SK-N-MC (cell line): Measurements from ENCODE around the gene FUT9.

Experiments
- DNase-seq: peaks from one replicate; pipeline ENCODE4 v3.0.0-alpha.2; 2011; ENCODE audit warnings: low read depth, low spot score
- H3K27ac ChIP-seq: fragments of 200-600 bp; sonication (generic); 2 replicates; pipeline ENCODE4 v1.5.1; 2016; ENCODE audit warnings: mixed run types
- H3K36me3 ChIP-seq: fragments of 200-600 bp; sonication (generic); 2 replicates; pipeline ENCODE4 v1.6.1; 2017; ENCODE audit warnings: antibody characterized with exemption, low read length, mixed read lengths; ENCODE audit not compliant: insufficient read depth
- H3K4me3 ChIP-seq: fragments of 200-600 bp; sonication (generic); 2 replicates; pipeline ENCODE4 v1.5.1; 2016
- H3K9ac ChIP-seq: fragments of 200-600 bp; sonication (generic); 2 replicates; pipeline ENCODE4 v1.8.0; 2017; ENCODE audit warnings: mixed run types, mixed read lengths; ENCODE audit not compliant: insufficient read length
- H3K9me3 ChIP-seq: fragments of 200-600 bp; sonication (generic); 2 replicates; pipeline ENCODE4 v1.6.1; 2017; ENCODE audit warnings: low read depth, mild to moderate bottlenecking, antibody characterized with exemption, low read length, moderate library complexity, mixed read lengths
- EZH2 ChIP-seq: fragments of 200-600 bp; sonication (generic); IDR thresholded peaks from one replicate; pipeline ENCODE4 v1.6.1; 2017; ENCODE audit warnings: antibody characterized with exemption
- FOXP2 ChIP-seq: optimal IDR thresholded peaks from 2 replicates; pipeline ENCODE3; 2011; ENCODE audit warnings: mild to moderate bottlenecking, moderate library complexity; ENCODE audit not compliant: insufficient read depth; ENCODE audit errors: extremely low read length, control extremely low read depth
- POLR2AphosphoS5 ChIP-seq: IDR thresholded peaks from 2 replicates; pipeline ENCODE4 v1.6.1; 2012; ENCODE audit warnings: mild to moderate bottlenecking, low read depth, low read length, borderline replicate concordance

FUT9 gene

DNA sequence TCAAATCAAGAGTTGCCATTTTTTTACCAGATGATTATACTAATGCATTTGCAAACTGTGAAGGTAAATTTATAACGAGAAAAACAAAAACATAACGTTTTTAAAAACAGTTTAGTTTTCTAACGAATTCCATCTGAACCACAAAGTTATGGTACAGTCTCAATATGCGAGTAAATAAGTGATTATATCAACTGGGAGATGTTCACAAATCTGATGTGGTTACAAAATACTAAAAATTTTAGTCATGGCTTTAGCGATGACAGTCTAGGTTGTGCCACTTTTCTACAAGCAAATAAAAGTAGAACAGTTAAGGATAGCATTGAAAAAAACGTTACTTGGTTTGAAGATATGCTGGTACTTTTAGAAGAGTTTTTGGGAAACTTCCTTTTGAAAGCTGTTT is 186.8 kb downstream of the FUT9 start:
- Histone ChIP-seq H3K9ac (no peak overlapping the region), H3K36me3 (no peaks in the 10 kb centered on the region), H3K4me3 (no peak overlapping the region), H3K27ac (no peak overlapping the region), H3K9me3 (no peaks in the 10 kb centered on the region)
- no peak for DNase-seq
- TF ChIP-seq EZH2, result no peak
- TF ChIP-seq FOXP2, result no peak
- TF ChIP-seq POLR2AphosphoS5, result no peak

GRCh38 chr6:96211341-96211740 is 195.6 kb downstream of the FUT9 start:
- Histone ChIP-seq H3K27ac (no peak overlapping the region), H3K9ac (no peak overlapping the region), H3K9me3 (no peaks in the 10 kb centered on the region), H3K36me3 (no peaks in the 10 kb centered on the region), H3K4me3 (no peak overlapping the region)
- no peak for TF ChIP-seq FOXP2
- TF ChIP-seq EZH2, result no peak
- TF ChIP-seq POLR2AphosphoS5, result no peak
- DNase-seq, result no peak

DNA sequence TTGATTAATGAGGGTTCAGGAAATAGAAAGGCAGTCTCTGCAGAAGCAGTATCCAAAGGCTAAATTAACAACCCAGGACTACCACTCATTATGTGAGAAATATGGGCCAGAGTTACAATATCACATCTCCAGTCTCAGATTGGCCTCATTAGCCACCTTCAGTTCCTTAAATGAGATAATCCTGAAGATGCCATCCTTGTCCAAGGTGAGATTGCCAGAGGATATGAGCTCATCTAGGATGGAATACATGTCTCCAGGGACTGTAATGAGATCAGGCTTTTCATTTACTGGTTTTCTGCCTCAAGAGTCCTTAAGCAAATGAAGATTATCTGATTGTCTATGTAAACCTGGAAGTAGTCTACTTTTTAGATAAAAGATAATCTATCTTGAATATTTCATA is 196.3 kb downstream of the FUT9 start:
- TF ChIP-seq FOXP2, result no peak
- no peak for TF ChIP-seq EZH2
- TF ChIP-seq POLR2AphosphoS5, result no peak
- H3K27ac ChIP-seq, result no peak overlapping the region
- H3K4me3 ChIP-seq, result no peak overlapping the region
- no peaks in the 10 kb centered on the region for H3K9me3 ChIP-seq
- no peaks in the 10 kb centered on the region for H3K36me3 ChIP-seq
- no peak for DNase-seq
- H3K9ac ChIP-seq, result no peak overlapping the region

DNA sequence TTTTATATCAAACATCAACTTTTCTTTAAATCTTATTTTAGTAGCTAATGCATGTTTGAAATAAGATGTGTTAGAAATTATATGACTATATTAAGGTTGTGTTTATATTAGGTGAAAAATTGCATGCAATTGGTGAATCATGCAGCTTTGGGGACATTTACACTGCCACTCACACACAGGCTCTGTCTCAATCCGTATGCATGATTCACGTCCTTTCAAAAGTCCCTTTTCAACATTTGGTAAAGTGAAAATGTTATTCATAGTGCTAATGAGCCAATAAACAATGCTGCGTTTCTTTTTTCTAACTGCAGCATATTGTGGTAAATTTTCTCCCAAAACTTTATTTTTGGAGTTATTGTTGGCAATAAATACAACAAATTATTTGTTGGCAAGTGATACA is 198.0 kb downstream of the FUT9 start:
- TF ChIP-seq POLR2AphosphoS5, result no peak
- TF ChIP-seq FOXP2, result no peak
- TF ChIP-seq EZH2, result no peak
- no peak for DNase-seq
- no peak overlapping the region for H3K4me3 ChIP-seq
- no peaks in the 10 kb centered on the region for H3K36me3 ChIP-seq
- no peak overlapping the region for H3K27ac ChIP-seq
- no peak overlapping the region for H3K9ac ChIP-seq
- H3K9me3 ChIP-seq, result no peaks in the 10 kb centered on the region

GRCh38 chr6:96223695-96224094 is 207.9 kb downstream of the FUT9 start:
- no peak for TF ChIP-seq EZH2
- no peaks in the 10 kb centered on the region for H3K9me3 ChIP-seq
- H3K9ac ChIP-seq, result no peak overlapping the region
- no peak for DNase-seq
- H3K4me3 ChIP-seq, result no peak overlapping the region
- H3K36me3 ChIP-seq, result no peaks in the 10 kb centered on the region
- no peak overlapping the region for H3K27ac ChIP-seq

DNA sequence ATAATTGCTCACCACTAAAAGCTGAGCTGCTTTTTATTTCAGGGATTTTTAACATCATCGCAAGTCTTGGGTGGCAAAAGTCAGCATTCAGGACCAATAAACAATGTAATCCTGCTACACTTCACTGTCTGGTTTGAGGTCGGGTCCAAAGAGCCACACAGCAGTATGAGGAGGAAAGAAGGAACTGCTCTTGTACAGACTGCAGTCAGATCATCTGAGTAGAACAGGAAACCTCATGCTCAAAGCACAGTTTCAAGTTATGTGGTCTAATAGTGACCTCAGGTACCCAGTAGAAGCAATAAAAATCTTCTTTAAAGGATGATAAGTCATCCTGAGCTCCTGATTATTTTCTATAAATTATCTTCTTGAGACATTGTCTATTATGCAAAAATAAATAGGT is 211.4 kb downstream of the FUT9 start:
- no peak for TF ChIP-seq POLR2AphosphoS5
- no peak for TF ChIP-seq EZH2
- TF ChIP-seq FOXP2, result no peak
- Histone ChIP-seq H3K9ac (no peak overlapping the region), H3K36me3 (no peaks in the 10 kb centered on the region), H3K9me3 (no peaks in the 10 kb centered on the region), H3K4me3 (no peak overlapping the region), H3K27ac (no peak overlapping the region)
- DNase-seq, result no peak

DNA sequence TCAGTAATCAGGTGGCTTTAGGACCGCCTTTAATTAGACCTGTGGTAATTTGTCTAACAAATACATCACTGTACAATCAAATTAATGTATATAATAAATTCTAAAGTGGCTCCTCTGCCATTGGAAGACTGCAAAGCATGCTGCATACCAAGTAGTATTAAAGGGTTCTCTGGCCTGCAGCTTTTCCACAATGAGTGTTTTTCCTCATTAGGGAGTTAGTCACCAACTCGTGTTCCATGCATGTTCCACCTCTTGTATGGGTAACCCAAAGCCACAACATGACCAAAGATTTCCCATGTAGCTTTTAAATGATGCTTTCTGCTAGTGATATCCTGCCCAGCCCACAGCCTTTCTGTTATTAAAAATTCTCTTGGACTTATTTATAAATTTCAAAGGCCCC is 218.7 kb downstream of the FUT9 start:
- Histone ChIP-seq H3K9ac (no peak overlapping the region), H3K27ac (no peak overlapping the region), H3K9me3 (no peaks in the 10 kb centered on the region), H3K4me3 (no peak overlapping the region), H3K36me3 (no peaks in the 10 kb centered on the region)
- TF ChIP-seq POLR2AphosphoS5, result no peak
- no peak for TF ChIP-seq EZH2
- no peak for TF ChIP-seq FOXP2
- no peak for DNase-seq

DNA sequence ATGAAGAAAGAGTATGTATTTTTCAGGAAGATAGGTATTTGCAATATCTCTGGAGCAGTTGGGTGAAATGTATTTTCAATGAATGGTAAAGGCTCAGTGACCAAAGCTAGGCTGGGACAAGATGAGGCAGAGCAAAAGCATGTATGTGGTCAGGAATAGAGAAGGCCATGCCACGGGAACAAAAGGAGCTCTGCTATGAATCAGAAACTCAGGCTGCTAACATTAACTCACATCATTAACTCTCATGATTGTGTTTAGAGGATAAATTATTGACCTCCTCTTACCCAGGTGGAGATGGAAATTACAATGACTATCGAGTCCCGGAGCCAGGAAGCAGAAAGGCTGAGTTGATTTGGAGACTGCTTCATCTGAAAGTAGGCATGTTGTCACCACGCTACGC is 220.2 kb downstream of the FUT9 start:
- TF ChIP-seq POLR2AphosphoS5 (no peak), EZH2 (no peak), FOXP2 (no peak)
- Histone ChIP-seq H3K9ac (no peak overlapping the region), H3K4me3 (no peak overlapping the region), H3K27ac (no peak overlapping the region), H3K9me3 (no peaks in the 10 kb centered on the region), H3K36me3 (no peaks in the 10 kb centered on the region)
- DNase-seq, result no peak

DNA sequence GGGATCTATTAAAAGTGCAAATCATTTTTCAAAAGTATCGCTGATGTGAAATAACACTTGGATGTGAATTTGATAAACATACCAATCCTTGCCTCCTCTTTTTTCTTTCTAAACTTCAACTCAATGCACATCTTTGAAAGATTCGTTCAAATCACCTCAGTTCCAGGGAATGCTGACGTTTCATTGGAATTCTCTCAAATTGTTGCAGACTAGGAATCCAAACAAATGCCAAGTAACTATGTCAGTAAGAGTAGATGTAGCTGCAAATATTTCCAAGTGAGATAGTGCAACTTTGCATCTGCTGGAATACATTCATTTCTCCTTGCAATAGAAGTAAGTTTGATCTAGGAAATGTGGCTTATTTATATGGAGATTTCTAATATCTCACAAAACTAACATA is 220.7 kb downstream of the FUT9 start:
- no peak overlapping the region for H3K9ac ChIP-seq
- no peak overlapping the region for H3K4me3 ChIP-seq
- H3K36me3 ChIP-seq, result no peaks in the 10 kb centered on the region
- no peaks in the 10 kb centered on the region for H3K9me3 ChIP-seq
- no peak for TF ChIP-seq FOXP2
- no peak for TF ChIP-seq POLR2AphosphoS5
- TF ChIP-seq EZH2, result no peak
- no peak for DNase-seq
- no peak overlapping the region for H3K27ac ChIP-seq
